Measurements from ENCODE around the gene PTEN. TPM values are rescaled to one million over a fixed set of nuclear protein-coding genes. Genes with fewer than 3 reads are reported as not detected.

The PTEN gene
- 117 and 180 TPM in 2 replicates for total RNA-seq

DNA sequence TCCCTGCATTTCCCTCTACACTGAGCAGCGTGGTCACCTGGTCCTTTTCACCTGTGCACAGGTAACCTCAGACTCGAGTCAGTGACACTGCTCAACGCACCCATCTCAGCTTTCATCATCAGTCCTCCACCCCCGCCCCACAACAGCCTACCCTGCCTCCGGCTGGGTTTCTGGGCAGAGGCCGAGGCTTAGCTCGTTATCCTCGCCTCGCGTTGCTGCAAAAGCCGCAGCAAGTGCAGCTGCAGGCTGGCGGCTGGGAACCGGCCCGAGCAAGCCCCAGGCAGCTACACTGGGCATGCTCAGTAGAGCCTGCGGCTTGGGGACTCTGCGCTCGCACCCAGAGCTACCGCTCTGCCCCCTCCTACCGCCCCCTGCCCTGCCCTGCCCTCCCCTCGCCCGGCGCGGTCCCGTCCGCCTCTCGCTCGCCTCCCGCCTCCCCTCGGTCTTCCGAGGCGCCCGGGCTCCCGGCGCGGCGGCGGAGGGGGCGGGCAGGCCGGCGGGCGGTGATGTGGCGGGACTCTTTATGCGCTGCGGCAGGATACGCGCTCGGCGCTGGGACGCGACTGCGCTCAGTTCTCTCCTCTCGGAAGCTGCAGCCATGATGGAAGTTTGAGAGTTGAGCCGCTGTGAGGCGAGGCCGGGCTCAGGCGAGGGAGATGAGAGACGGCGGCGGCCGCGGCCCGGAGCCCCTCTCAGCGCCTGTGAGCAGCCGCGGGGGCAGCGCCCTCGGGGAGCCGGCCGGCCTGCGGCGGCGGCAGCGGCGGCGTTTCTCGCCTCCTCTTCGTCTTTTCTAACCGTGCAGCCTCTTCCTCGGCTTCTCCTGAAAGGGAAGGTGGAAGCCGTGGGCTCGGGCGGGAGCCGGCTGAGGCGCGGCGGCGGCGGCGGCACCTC is at the start of gene PTEN, which contains the start of gene KLLN:
Gene PTEN (plus strand): TSS at position 573 of the 891 bp plus-strand sequence. CDS start 845 bp downstream, outside the sequence.
Gene KLLN (minus strand): TSS at position 481 of the 891 bp plus-strand sequence. CDS start 1,046 bp downstream, outside the sequence.

DNA sequence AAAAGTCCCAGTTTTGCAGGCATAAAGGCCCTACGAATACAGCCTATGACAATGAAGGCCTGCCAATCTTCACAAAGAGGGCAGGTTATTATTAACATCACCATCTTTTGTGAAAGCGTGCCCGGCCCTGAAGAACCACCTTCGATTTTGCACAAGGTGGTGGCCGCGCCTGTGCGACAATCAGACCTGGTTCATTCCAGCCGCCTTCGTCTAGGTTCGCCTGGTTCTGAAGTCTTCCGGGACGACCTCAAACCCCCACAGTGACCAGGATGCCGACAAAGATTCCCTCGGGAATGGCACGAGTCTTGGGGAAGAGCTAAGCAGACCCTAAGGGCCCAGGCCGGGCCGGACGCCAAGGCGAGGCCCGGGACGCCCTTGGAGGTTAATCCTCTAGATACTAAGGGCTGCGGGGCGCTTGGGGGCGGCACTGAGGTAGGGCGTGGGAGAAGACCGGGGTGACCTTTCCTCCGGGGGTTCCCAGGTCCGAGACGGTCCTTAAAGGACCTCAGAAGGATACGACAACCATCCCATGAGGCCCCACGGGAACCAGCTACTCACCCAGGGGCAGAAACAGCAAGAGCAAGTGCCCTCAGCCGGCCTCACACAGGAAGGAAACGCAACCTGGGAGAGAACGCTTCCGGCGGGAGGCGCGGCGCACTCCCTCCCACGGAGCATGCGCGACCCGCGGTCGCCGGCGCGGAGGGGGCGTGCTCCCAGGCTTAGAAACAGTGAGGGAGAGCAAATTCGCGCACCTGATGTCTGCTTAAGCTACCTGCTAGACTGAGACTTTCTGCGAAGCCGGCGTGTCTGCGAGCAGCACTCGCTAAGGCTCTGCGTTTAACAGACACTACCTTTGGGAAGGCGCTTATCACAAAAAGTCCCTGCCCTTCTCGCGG is 45.6 kb upstream of the PTEN start, which contains the start of gene ATAD1:
Gene ATAD1 (minus strand): TSS at position 618 of the 896 bp plus-strand sequence. CDS start 3,627 bp downstream, outside the sequence.

Other genes starting within 250 kb of the PTEN start
- gene PAPSS2, start 203.7 kb upstream of the PTEN start, total RNA-seq: 0.68 and 5.1 TPM in 2 replicates
- gene ATAD1, start 45.4 kb upstream of the PTEN start, total RNA-seq: 69.4 and 82.0 TPM in 2 replicates
- 0.34 and 0.71 TPM in 2 replicates for gene KLLN, start 92 bp upstream of the PTEN start, total RNA-seq

All from nasal cavity respiratory epithelium epithelial cell of viscerocranial mucosa (primary cell).